ENCODE results near the gene CEP164.

DNA sequence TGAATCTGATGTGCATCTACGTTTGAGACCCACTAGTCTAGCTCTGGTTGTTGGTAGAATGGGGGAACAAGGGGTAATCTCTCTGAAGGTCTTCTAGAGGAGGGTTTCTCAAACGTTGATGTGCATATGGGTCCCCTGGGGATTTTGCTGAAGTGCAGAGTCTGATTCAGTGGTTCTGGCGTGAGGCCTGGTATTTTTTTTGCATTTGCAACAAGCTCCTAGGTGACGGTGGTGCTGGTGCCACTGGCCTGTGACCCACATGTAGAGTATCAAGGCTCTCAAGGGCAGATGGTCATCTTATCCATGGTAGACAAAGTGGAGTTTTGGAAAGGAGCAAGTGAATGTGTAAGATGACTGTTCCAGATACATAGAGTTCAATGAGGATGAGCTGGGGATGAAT lies 97.1 kb downstream of the CEP164 start:
- TF ChIP-seq, protein P1, sequence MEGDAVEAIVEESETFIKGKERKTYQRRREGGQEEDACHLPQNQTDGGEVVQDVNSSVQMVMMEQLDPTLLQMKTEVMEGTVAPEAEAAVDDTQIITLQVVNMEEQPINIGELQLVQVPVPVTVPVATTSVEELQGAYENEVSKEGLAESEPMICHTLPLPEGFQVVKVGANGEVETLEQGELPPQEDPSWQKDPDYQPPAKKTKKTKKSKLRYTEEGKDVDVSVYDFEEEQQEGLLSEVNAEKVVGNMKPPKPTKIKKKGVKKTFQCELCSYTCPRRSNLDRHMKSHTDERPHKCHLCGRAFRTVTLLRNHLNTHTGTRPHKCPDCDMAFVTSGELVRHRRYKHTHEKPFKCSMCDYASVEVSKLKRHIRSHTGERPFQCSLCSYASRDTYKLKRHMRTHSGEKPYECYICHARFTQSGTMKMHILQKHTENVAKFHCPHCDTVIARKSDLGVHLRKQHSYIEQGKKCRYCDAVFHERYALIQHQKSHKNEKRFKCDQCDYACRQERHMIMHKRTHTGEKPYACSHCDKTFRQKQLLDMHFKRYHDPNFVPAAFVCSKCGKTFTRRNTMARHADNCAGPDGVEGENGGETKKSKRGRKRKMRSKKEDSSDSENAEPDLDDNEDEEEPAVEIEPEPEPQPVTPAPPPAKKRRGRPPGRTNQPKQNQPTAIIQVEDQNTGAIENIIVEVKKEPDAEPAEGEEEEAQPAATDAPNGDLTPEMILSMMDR (IDR thresholded peaks at IDR 0.05; ENCODE audit: low read depth, low read length, poor library complexity, severe bottlenecking): no peak
- TF ChIP-seq EZH2phosphoT487 (IDR thresholded peaks at IDR 0.05; ENCODE audit: borderline replicate concordance, low read length): no peak
